Choroid plexus epithelial cell (primary cell): ENCODE measurements around the gene LMF2.
A peak's percentile ranks its signal among the peaks of the same experiment; 100 is the strongest.

Experiments
- DNase-seq: peaks from one replicate; pipeline ENCODE4 v3.0.0-alpha.2; 2010; ENCODE audit warnings: low read depth
- H3K4me3 ChIP-seq: 2 replicates; pipeline ENCODE4 v1.5.1; 2011; ENCODE audit warnings: low read depth, mild to moderate bottlenecking, control low read depth, low read length, moderate library complexity
- TF ChIP-seq, protein P1 (sequence below): conservative IDR thresholded peaks from 2 replicates; pipeline ENCODE4 v1.5.1; 2011; ENCODE audit warnings: low read depth, mild to moderate bottlenecking, control low read depth, inconsistent platforms, low read length, moderate library complexity

The LMF2 gene

DNA sequence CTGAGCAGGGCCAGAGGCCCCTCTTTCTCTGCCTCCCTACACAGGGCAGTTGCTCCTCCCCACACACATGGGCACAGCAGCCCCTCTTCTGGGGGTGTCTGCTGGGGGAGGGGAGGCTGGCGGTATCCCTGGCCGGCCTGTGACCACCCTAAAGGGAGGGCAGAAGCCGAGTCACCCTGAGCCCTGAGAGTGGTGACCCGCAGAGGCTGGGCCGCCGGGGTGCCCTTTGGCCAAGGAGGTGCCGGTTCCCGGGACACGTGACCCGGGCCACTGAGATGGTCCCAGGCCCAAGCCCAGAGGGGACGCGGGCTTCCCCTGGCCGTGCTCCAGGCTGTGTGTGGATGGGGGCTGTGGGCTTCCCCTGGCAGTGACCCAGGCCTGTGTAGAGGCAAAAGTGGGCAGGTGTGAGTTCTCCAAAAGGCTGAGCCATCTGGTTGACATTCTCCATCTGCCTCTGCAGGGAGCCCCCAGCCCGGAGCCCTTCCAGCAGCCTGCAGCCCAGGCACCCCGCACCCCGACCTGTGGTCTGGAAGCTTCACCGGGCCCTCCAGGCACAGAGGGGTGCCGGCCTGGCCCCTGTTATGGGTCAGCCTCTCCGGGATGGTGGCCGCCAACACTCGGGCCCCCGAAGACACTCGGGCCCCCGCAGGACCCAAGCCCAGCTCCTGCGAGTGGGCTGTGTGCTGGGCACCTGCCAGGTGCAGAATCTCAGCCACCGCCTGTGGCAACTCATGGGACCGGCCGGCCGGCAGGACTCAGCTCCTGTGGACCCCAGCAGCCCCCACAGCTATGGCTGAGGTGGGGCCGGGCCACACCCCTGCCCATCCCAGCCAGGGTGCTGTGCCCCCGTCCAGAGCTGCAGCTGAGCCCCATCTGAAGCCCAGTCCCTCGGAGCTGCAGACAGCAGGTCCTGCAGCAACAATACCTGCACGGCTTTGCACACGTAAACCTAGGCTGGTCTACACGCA is 25.1 kb downstream of the LMF2 start:
- TF ChIP-seq, protein P1, sequence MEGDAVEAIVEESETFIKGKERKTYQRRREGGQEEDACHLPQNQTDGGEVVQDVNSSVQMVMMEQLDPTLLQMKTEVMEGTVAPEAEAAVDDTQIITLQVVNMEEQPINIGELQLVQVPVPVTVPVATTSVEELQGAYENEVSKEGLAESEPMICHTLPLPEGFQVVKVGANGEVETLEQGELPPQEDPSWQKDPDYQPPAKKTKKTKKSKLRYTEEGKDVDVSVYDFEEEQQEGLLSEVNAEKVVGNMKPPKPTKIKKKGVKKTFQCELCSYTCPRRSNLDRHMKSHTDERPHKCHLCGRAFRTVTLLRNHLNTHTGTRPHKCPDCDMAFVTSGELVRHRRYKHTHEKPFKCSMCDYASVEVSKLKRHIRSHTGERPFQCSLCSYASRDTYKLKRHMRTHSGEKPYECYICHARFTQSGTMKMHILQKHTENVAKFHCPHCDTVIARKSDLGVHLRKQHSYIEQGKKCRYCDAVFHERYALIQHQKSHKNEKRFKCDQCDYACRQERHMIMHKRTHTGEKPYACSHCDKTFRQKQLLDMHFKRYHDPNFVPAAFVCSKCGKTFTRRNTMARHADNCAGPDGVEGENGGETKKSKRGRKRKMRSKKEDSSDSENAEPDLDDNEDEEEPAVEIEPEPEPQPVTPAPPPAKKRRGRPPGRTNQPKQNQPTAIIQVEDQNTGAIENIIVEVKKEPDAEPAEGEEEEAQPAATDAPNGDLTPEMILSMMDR = no peak
- DNase-seq = no peak
- peak overlapping the region; percentile 65 for H3K4me3 ChIP-seq

DNA sequence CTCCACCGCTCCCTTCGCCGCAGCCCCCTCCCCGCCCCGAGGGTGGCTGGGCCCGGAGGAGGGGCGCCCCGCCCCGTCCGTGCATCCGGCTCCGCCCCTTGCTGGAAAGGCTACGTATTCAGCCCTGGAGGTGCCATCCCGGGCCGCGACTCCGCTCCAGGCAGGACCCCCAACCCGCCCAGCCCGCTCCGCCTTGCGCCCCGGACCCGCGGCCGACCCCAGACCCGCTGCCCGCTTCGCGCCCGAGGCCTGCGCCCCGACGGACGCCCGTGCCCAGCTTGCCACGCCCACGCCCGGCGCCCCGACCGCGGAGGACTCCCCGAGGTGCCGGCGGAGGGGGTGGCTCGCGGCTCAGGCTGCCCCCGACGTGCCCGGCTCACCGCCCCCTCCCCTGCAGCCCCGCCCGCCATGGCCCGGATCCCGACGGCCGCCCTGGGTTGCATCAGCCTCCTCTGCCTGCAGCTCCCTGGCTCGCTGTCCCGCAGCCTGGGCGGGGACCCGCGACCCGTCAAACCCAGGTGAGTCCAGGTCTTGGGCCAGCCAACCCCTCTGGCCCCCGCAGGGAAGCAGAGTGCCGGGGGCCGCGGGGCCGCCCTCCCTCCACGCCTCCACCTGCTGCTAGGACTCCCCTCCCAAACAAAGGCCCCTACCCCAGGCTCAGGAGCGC is 25.9 kb downstream of the LMF2 start, which contains the start of gene ADM2:
Gene ADM2, plus strand, starts transcription at position 104 of the 667 bp plus-strand sequence. Its CDS starts 305 bp downstream, at position 409.
- TF ChIP-seq, protein P1 = no peak
- peak within 1 kb of the TSS; percentile 65 for H3K4me3 ChIP-seq
- no peak for DNase-seq

DNA sequence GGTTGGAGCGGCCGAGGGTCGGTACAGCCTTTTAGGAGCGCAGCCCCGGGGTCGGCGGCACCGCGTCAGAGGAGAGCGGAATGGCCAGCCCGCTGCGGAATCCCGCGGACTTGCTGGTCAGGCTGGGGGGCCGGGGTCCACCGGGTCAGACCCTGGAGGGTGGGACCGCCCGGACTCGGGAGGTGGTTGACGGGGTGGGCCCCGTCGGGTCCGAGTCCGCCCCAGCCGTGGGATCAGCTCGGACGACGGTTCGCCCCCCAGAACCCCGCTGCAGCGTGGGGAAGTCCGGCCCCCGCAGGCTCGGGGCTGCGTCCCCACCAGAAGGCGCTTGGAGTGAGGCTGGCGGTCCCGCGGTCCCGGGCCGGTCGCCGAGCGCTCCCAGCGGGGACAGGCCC is 26.5 kb downstream of the LMF2 start:
- peak overlapping the region; percentile 65 for H3K4me3 ChIP-seq
- no peak for DNase-seq
- TF ChIP-seq, protein P1 = no peak

DNA sequence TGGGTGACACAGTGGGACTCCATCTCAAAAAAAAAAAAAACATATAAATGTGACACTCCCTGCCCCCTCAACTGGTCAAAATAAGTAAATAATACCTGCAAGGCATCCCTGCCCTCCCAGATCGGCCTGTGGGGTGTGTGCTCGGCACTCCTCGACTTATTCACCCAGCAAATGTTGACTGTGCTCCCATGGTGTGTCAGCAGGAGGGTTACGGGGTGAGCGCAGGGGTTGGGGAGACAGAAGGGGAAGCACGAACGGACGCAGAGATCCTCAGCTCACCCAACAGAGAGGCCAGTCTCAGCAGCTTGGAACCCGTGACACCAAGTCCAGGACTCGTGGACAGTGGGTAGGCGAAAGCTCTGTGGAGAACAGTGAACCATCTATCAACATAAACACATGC is 27.8 kb downstream of the LMF2 start:
- no peak for DNase-seq
- TF ChIP-seq, protein P1 = no peak
- no peak overlapping the region for H3K4me3 ChIP-seq

DNA sequence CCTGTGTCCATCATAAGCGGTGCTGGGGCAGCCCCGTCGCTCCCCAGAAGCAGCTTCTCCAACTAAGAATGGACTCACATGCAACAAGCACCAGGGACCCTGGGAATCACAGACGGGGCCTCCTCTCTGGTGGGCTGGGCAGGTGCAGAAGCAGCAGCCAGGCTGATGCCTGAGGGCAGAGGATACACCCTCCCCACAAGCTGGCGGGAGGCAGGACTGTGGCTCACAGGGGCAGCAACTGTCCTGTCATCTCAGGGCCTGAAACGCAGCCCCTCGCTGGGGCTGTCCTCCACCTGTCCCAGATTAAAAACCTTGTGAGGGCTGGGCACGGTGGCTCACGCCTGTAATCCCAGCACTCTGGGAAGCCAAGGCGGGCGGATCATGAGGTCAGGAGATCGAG is 29.6 kb downstream of the LMF2 start:
- TF ChIP-seq, protein P1 = no peak
- DNase-seq = no peak
- no peak overlapping the region for H3K4me3 ChIP-seq

DNA sequence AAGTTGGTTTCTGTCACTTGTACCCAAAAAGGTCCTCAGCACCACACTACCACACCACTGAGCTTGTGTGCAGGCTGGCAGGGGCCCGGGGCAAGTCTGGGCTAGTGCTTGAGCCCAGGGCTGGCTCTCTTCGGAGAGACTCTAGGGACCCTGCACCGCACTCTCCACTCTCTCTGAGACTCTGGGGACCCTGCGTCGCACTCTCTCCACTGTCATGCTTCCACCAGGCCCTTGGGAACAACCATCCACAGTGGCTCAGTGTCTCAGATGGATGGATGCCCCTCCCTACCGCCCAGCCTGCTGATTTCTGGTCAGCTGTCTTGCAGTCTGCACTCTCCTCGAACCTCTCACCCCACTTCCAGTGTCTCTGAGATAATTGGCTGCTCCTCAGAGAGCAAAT is 30.6 kb downstream of the LMF2 start:
- TF ChIP-seq, protein P1 = no peak
- no peak for DNase-seq
- no peak overlapping the region for H3K4me3 ChIP-seq

DNA sequence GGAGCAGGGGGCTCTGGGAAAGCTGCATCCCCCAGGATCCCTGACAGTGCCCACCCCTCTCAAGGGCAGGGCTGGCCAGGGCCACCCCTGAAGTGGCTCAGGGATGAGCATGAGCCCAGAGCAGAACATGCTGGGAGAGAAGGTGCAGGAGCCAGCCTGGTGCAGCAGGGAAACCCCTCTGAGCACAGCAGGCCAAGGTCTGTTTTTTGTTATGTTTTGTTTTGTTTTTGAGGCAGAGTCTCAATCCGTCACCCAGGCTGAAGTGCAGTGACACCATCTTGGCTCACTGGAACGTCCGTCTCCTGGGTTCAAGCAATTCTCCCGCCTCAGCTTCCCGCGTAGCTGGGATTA is 31.9 kb downstream of the LMF2 start:
- no peak for DNase-seq
- TF ChIP-seq, protein P1 = no peak
- H3K4me3 ChIP-seq = no peak overlapping the region
